Measurements from ENCODE around the gene SORCS2. TPM values are rescaled to one million over a fixed set of nuclear protein-coding genes. Genes with fewer than 3 reads are reported as not detected.

The SORCS2 gene
- 1 to 10 TPM in 1 of 3 donors, under 1 TPM in 2; 0.66 to 1.3 (median 0.80) TPM for total RNA-seq

DNA sequence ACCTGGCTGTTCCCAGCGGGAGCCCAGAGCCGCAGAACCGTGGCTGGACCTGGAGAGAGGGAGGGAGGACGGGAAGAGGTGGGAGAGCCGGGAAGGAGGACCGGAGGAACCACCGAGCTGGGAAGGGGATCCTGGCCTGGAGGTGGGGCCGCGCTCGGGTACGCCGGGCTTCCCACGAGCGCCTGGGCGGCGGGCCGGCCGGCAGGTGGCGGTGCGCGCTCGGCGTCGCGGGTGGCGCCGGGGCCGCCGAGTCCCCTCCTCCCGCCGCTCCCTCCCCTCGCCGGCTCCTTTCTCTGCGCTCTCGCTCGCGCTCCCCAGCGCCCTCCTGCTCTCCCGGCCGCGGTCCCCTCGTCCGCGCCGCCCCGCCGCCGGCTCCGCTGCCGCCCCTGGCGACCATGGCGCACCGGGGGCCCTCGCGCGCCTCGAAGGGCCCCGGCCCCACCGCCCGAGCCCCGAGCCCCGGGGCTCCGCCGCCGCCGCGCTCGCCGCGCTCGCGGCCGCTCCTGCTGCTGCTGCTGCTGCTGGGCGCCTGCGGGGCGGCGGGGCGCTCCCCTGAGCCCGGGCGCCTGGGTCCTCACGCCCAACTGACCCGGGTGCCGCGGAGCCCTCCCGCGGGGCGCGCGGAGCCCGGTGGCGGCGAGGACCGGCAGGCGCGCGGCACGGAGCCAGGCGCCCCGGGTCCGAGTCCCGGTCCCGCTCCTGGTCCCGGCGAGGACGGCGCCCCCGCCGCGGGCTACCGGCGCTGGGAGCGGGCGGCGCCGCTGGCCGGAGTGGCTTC lies at the start of gene SORCS2:
TSS of gene SORCS2 (plus strand) at position 287 of the 778 bp plus-strand sequence.
- H3K4me1 ChIP-seq, result peaks cover 6 to 9% of the 10 kb centered on the region in 2 donors
- H3K9me3 ChIP-seq, result no peaks in the 10 kb centered on the region
- no peaks in the 10 kb centered on the region for H3K36me3 ChIP-seq
- intact Hi-C loops (cut with DNase I; ENCODE audit: low total_unique reads), result loop anchor here (1.0 kb wide), 1 partner anchor 15 kb away; no protein-coding TSS in a partner anchor
- H3K27ac ChIP-seq, result no peak within 1 kb of the TSS
- peaks cover 0 to 66% of the 10 kb centered on the region in 2 donors for H3K27me3 ChIP-seq
- peak within 1 kb of the TSS; percentile 46 to 65 (median 49) for H3K4me3 ChIP-seq
- TF ChIP-seq, protein P1, sequence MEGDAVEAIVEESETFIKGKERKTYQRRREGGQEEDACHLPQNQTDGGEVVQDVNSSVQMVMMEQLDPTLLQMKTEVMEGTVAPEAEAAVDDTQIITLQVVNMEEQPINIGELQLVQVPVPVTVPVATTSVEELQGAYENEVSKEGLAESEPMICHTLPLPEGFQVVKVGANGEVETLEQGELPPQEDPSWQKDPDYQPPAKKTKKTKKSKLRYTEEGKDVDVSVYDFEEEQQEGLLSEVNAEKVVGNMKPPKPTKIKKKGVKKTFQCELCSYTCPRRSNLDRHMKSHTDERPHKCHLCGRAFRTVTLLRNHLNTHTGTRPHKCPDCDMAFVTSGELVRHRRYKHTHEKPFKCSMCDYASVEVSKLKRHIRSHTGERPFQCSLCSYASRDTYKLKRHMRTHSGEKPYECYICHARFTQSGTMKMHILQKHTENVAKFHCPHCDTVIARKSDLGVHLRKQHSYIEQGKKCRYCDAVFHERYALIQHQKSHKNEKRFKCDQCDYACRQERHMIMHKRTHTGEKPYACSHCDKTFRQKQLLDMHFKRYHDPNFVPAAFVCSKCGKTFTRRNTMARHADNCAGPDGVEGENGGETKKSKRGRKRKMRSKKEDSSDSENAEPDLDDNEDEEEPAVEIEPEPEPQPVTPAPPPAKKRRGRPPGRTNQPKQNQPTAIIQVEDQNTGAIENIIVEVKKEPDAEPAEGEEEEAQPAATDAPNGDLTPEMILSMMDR (IDR thresholded peaks at IDR 0.05), result peak in 2 of 3 donors; percentile 23 to 84
- TF ChIP-seq POLR2AphosphoS5 (IDR thresholded peaks at IDR 0.05) (no peak), POLR2A (IDR thresholded peaks at IDR 0.05) (no peak)
- peak in 1 of 2 donors; percentile 62 for DNase-seq (ENCODE audit: low spot score in 2 of 2)

DNA sequence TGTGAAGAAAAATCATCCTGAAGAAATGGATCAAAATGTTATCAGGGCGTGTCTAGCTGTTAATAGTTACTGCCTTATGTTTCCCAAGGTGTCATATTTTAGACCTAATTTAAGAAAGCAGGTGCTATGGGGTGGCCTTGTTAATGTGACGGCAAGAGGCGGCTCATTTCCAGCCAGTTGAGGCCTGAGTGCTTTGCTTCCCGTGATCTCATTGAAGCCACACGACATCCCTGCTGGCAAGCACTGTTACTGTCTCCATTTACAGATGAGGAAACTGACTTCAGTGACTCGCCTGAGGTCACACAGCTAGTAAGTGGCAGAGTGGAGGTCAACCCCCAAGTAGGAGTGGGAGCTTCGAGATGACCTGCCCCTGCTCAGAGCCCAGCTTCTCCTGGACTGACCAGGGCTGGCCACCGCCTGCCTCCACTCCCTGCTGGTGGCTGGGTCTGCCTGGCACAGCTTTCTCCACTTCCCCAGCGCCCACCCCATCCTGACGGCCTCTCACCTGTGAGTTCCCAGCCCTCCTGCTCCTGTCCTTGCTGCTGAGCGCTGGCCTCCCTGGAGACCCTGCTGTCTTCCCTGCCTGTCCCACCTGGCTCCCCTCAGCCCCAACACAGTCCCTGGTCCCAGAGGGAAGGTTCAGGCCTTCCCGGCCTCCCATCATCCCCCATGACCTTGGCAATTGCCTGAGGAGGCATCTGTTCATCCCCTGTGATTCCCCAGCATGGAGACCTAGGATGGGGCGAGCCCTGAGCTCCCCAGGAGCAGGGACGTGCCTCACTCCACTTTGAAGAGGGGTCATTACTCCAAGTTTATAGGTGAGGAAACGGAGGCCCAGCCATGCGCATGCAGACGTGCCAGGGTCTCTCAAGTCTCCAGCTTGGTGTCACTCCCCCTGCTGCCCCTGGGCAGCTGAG lies 47.7 kb upstream of the SORCS2 start:
- H3K27me3 ChIP-seq, result no peaks in the 10 kb centered on the region
- no peak for DNase-seq (ENCODE audit: low spot score in 2 of 2)
- H3K9me3 ChIP-seq, result no peaks in the 10 kb centered on the region
- H3K27ac ChIP-seq, result no peak overlapping the region
- no peaks in the 10 kb centered on the region for H3K36me3 ChIP-seq
- intact Hi-C loops (cut with DNase I; ENCODE audit: low total_unique reads), result no loop called here
- H3K4me1 ChIP-seq, result no peaks in the 10 kb centered on the region
- TF ChIP-seq POLR2AphosphoS5 (IDR thresholded peaks at IDR 0.05), result no peak
- no peak for TF ChIP-seq POLR2A (IDR thresholded peaks at IDR 0.05)
- no peak overlapping the region for H3K4me3 ChIP-seq

DNA sequence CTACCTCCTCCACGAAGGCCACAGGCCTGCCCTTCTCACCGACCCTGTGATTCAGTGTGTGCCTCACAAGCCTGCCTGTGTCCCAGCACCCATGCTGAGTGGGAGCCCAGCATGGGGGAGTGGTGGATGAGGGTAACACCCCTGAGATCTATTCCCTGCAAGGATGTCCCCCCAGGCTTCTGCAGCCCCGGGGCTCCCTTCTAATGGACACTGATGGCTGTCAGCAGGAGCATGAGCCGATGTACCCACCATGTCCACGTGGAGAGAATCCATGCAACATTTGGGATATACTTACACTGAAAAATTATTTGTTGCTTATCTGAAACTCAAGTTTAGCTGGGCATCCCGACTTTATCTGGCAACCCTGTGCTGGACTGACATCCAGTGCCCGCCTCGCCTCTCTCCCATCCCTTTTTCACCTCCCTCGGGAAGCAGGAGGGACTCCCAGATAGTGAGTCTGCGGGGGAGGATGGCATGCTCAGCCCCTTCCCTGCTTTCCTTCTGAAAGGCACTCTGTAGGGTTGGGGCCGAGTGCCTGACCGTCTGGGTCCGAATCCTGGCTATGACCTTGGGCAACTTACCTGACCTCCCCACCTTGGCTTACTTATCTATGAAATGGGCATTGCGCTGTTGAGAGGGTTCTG lies 46.9 kb upstream of the SORCS2 start:
- no peak overlapping the region for H3K4me3 ChIP-seq
- TF ChIP-seq, protein P1 (IDR thresholded peaks at IDR 0.05), result no peak
- no peak for TF ChIP-seq POLR2AphosphoS5 (IDR thresholded peaks at IDR 0.05)
- TF ChIP-seq POLR2A (IDR thresholded peaks at IDR 0.05), result no peak
- H3K9me3 ChIP-seq, result no peaks in the 10 kb centered on the region
- no peak overlapping the region for H3K27ac ChIP-seq
- no peak for DNase-seq (ENCODE audit: low spot score in 2 of 2)
- H3K27me3 ChIP-seq, result no peaks in the 10 kb centered on the region
- intact Hi-C loops (cut with DNase I; ENCODE audit: low total_unique reads), result no loop called here
- no peaks in the 10 kb centered on the region for H3K4me1 ChIP-seq
- no peaks in the 10 kb centered on the region for H3K36me3 ChIP-seq

DNA sequence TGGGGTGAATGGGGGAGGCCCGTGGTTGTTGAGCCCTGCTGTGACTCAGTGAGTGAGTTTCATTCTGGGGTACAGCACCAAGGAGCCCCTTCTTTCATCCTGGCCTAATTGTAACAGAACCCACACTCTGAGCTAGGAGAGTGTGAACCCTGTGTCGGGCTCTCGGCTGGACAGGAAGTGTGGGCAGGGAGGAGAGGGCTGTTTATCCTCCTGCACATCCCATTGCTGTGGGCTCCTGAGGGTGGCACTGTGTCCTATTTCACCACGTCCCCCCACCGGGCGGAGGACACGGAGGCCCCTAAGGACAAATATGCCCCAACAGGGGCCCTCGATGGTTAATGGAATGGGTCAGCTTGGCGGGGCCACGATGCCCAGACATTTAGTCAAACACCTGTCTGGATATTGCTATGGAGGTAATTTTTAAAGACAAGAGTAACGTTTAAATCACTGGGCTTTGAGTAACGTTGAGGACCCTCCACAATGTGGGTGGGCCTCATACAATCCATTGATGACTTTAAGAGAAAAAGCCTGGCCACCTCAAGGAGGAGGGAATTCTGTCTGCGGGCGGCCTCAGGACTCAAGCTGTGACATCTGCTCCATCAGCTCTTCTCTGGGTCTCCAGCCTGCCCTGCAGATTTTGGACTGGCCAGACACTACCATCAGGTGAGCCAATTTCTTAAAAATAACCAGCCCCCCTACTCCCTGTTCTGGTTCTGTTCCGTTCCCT lies 46.1 kb upstream of the SORCS2 start:
- TF ChIP-seq POLR2AphosphoS5 (IDR thresholded peaks at IDR 0.05) (no peak), POLR2A (IDR thresholded peaks at IDR 0.05) (no peak)
- TF ChIP-seq, protein P1 (IDR thresholded peaks at IDR 0.05), result no peak
- H3K4me1 ChIP-seq, result no peaks in the 10 kb centered on the region
- H3K9me3 ChIP-seq, result no peaks in the 10 kb centered on the region
- H3K27ac ChIP-seq, result no peak overlapping the region
- intact Hi-C loops (cut with DNase I; ENCODE audit: low total_unique reads), result no loop called here
- DNase-seq (ENCODE audit: low spot score in 2 of 2), result no peak
- no peaks in the 10 kb centered on the region for H3K27me3 ChIP-seq
- H3K4me3 ChIP-seq, result no peak overlapping the region
- no peaks in the 10 kb centered on the region for H3K36me3 ChIP-seq

DNA sequence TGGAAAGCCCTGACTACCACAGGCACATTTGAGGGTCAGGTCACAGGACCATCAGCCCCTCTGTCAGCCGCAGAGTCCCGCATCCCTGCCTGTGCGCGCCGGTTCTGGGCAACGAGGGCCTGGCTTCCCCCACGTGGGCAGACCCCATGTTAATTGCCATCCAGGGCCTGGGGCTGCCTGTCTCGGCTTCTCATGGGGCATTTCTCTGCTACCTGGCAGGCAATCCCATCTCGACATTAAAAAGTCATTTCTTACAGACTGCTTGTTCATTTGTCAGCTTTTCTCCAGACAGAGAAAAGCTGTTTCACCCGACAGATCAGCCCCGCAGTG lies 45.6 kb upstream of the SORCS2 start:
- TF ChIP-seq, protein P1 (IDR thresholded peaks at IDR 0.05), result no peak
- no peak for TF ChIP-seq POLR2A (IDR thresholded peaks at IDR 0.05)
- TF ChIP-seq POLR2AphosphoS5 (IDR thresholded peaks at IDR 0.05), result no peak
- H3K36me3 ChIP-seq, result no peaks in the 10 kb centered on the region
- no peak for DNase-seq (ENCODE audit: low spot score in 2 of 2)
- H3K4me1 ChIP-seq, result no peaks in the 10 kb centered on the region
- H3K27ac ChIP-seq, result no peak overlapping the region
- H3K4me3 ChIP-seq, result no peak overlapping the region
- intact Hi-C loops (cut with DNase I; ENCODE audit: low total_unique reads), result no loop called here
- H3K9me3 ChIP-seq, result no peaks in the 10 kb centered on the region
- H3K27me3 ChIP-seq, result no peaks in the 10 kb centered on the region

All from breast epithelium (tissue), 4 donors.